ENCODE results near the gene PTPRD.

Gene PTPRD

GRCh38 chr9:9552665-9553064 lies 1060.1 kb downstream of the PTPRD start:
- H3K36me3 ChIP-seq (ENCODE audit: control insufficient read depth in 1 of 2, insufficient read depth in 2 of 2, low read length in 2 of 2): no peaks in the 10 kb centered on the region
- no peak overlapping the region for H3K27ac ChIP-seq (ENCODE audit: low read depth, low read length)
- no peaks in the 10 kb centered on the region for H3K27me3 ChIP-seq (ENCODE audit: control insufficient read depth in 1 of 2, insufficient read depth in 2 of 2, low read length in 2 of 2)
- no peaks in the 10 kb centered on the region for H3K4me1 ChIP-seq (ENCODE audit: control insufficient read depth in 1 of 2, insufficient read depth in 2 of 2, low read length in 2 of 2)
- H3K9me3 ChIP-seq (ENCODE audit: control insufficient read depth in 1 of 2, low read length in 2 of 2): no peaks in the 10 kb centered on the region
- H3K4me3 ChIP-seq (ENCODE audit: low read depth in 1 of 2, low read length in 2 of 2): no peak overlapping the region
- H3K9ac ChIP-seq (ENCODE audit: low read depth in 1 of 2, low read length in 2 of 2): no peak overlapping the region

- Histone ChIP-seq H3K9ac (ENCODE audit: low read depth in 1 of 2, low read length in 2 of 2) (no peak overlapping the region), H3K4me3 (ENCODE audit: low read depth in 1 of 2, low read length in 2 of 2) (no peak overlapping the region), H3K27me3 (ENCODE audit: control insufficient read depth in 1 of 2, insufficient read depth in 2 of 2, low read length in 2 of 2) (no peaks in the 10 kb centered on the region), H3K4me1 (ENCODE audit: control insufficient read depth in 1 of 2, insufficient read depth in 2 of 2, low read length in 2 of 2) (no peaks in the 10 kb centered on the region), H3K36me3 (ENCODE audit: control insufficient read depth in 1 of 2, insufficient read depth in 2 of 2, low read length in 2 of 2) (no peaks in the 10 kb centered on the region), H3K9me3 (ENCODE audit: control insufficient read depth in 1 of 2, low read length in 2 of 2) (no peaks in the 10 kb centered on the region), H3K27ac (ENCODE audit: low read depth, low read length) (no peak overlapping the region)
Measured at GRCh38 chr9:9538766-9539165, 1074.0 kb downstream of the PTPRD start.

GRCh38 chr9:9538356-9538755 lies 1074.4 kb downstream of the PTPRD start:
- Histone ChIP-seq H3K9me3 (ENCODE audit: control insufficient read depth in 1 of 2, low read length in 2 of 2) (no peaks in the 10 kb centered on the region), H3K4me1 (ENCODE audit: control insufficient read depth in 1 of 2, insufficient read depth in 2 of 2, low read length in 2 of 2) (no peaks in the 10 kb centered on the region), H3K27ac (ENCODE audit: low read depth, low read length) (no peak overlapping the region), H3K4me3 (ENCODE audit: low read depth in 1 of 2, low read length in 2 of 2) (no peak overlapping the region), H3K27me3 (ENCODE audit: control insufficient read depth in 1 of 2, insufficient read depth in 2 of 2, low read length in 2 of 2) (no peaks in the 10 kb centered on the region), H3K9ac (ENCODE audit: low read depth in 1 of 2, low read length in 2 of 2) (no peak overlapping the region), H3K36me3 (ENCODE audit: control insufficient read depth in 1 of 2, insufficient read depth in 2 of 2, low read length in 2 of 2) (no peaks in the 10 kb centered on the region)

- H3K4me1 ChIP-seq (ENCODE audit: control insufficient read depth in 1 of 2, insufficient read depth in 2 of 2, low read length in 2 of 2): no peaks in the 10 kb centered on the region
- no peak overlapping the region for H3K4me3 ChIP-seq (ENCODE audit: low read depth in 1 of 2, low read length in 2 of 2)
- H3K9ac ChIP-seq (ENCODE audit: low read depth in 1 of 2, low read length in 2 of 2): no peak overlapping the region
- no peaks in the 10 kb centered on the region for H3K36me3 ChIP-seq (ENCODE audit: control insufficient read depth in 1 of 2, insufficient read depth in 2 of 2, low read length in 2 of 2)
- H3K27ac ChIP-seq (ENCODE audit: low read depth, low read length): no peak overlapping the region
- no peaks in the 10 kb centered on the region for H3K27me3 ChIP-seq (ENCODE audit: control insufficient read depth in 1 of 2, insufficient read depth in 2 of 2, low read length in 2 of 2)
- H3K9me3 ChIP-seq (ENCODE audit: control insufficient read depth in 1 of 2, low read length in 2 of 2): no peaks in the 10 kb centered on the region
Measured at GRCh38 chr9:9536523-9536922, 1076.3 kb downstream of the PTPRD start.

- H3K9ac ChIP-seq (ENCODE audit: low read depth in 1 of 2, low read length in 2 of 2): no peak overlapping the region
- no peaks in the 10 kb centered on the region for H3K4me1 ChIP-seq (ENCODE audit: control insufficient read depth in 1 of 2, insufficient read depth in 2 of 2, low read length in 2 of 2)
- H3K9me3 ChIP-seq (ENCODE audit: control insufficient read depth in 1 of 2, low read length in 2 of 2): no peaks in the 10 kb centered on the region
- H3K36me3 ChIP-seq (ENCODE audit: control insufficient read depth in 1 of 2, insufficient read depth in 2 of 2, low read length in 2 of 2): no peaks in the 10 kb centered on the region
- H3K4me3 ChIP-seq (ENCODE audit: low read depth in 1 of 2, low read length in 2 of 2): no peak overlapping the region
- no peak overlapping the region for H3K27ac ChIP-seq (ENCODE audit: low read depth, low read length)
- H3K27me3 ChIP-seq (ENCODE audit: control insufficient read depth in 1 of 2, insufficient read depth in 2 of 2, low read length in 2 of 2): no peaks in the 10 kb centered on the region
Measured at GRCh38 chr9:9523476-9524139, 1089.2 kb downstream of the PTPRD start.

- Histone ChIP-seq H3K36me3 (ENCODE audit: control insufficient read depth in 1 of 2, insufficient read depth in 2 of 2, low read length in 2 of 2) (no peaks in the 10 kb centered on the region), H3K9me3 (ENCODE audit: control insufficient read depth in 1 of 2, low read length in 2 of 2) (no peaks in the 10 kb centered on the region), H3K27me3 (ENCODE audit: control insufficient read depth in 1 of 2, insufficient read depth in 2 of 2, low read length in 2 of 2) (no peaks in the 10 kb centered on the region), H3K27ac (ENCODE audit: low read depth, low read length) (no peak overlapping the region), H3K4me3 (ENCODE audit: low read depth in 1 of 2, low read length in 2 of 2) (no peak overlapping the region), H3K4me1 (ENCODE audit: control insufficient read depth in 1 of 2, insufficient read depth in 2 of 2, low read length in 2 of 2) (no peaks in the 10 kb centered on the region), H3K9ac (ENCODE audit: low read depth in 1 of 2, low read length in 2 of 2) (no peak overlapping the region)
Measured at GRCh38 chr9:9522406-9522805, 1090.4 kb downstream of the PTPRD start.

- Histone ChIP-seq H3K9me3 (ENCODE audit: control insufficient read depth in 1 of 2, low read length in 2 of 2) (no peaks in the 10 kb centered on the region), H3K27ac (ENCODE audit: low read depth, low read length) (no peak overlapping the region), H3K4me1 (ENCODE audit: control insufficient read depth in 1 of 2, insufficient read depth in 2 of 2, low read length in 2 of 2) (no peaks in the 10 kb centered on the region), H3K36me3 (ENCODE audit: control insufficient read depth in 1 of 2, insufficient read depth in 2 of 2, low read length in 2 of 2) (no peaks in the 10 kb centered on the region), H3K27me3 (ENCODE audit: control insufficient read depth in 1 of 2, insufficient read depth in 2 of 2, low read length in 2 of 2) (no peaks in the 10 kb centered on the region), H3K4me3 (ENCODE audit: low read depth in 1 of 2, low read length in 2 of 2) (no peak overlapping the region), H3K9ac (ENCODE audit: low read depth in 1 of 2, low read length in 2 of 2) (no peak overlapping the region)
Measured at GRCh38 chr9:9521033-9521779, 1091.6 kb downstream of the PTPRD start.

- Histone ChIP-seq H3K4me3 (ENCODE audit: low read depth in 1 of 2, low read length in 2 of 2) (no peak overlapping the region), H3K36me3 (ENCODE audit: control insufficient read depth in 1 of 2, insufficient read depth in 2 of 2, low read length in 2 of 2) (no peaks in the 10 kb centered on the region), H3K9ac (ENCODE audit: low read depth in 1 of 2, low read length in 2 of 2) (no peak overlapping the region), H3K4me1 (ENCODE audit: control insufficient read depth in 1 of 2, insufficient read depth in 2 of 2, low read length in 2 of 2) (no peaks in the 10 kb centered on the region), H3K9me3 (ENCODE audit: control insufficient read depth in 1 of 2, low read length in 2 of 2) (no peaks in the 10 kb centered on the region), H3K27me3 (ENCODE audit: control insufficient read depth in 1 of 2, insufficient read depth in 2 of 2, low read length in 2 of 2) (no peaks in the 10 kb centered on the region), H3K27ac (ENCODE audit: low read depth, low read length) (no peak overlapping the region)
Measured at GRCh38 chr9:9504869-9505268, 1107.9 kb downstream of the PTPRD start.

- no peaks in the 10 kb centered on the region for H3K4me1 ChIP-seq (ENCODE audit: control insufficient read depth in 1 of 2, insufficient read depth in 2 of 2, low read length in 2 of 2)
- H3K9me3 ChIP-seq (ENCODE audit: control insufficient read depth in 1 of 2, low read length in 2 of 2): peaks cover 0 to 3% of the 10 kb centered on the region in 2 donors
- no peak overlapping the region for H3K27ac ChIP-seq (ENCODE audit: low read depth, low read length)
- H3K27me3 ChIP-seq (ENCODE audit: control insufficient read depth in 1 of 2, insufficient read depth in 2 of 2, low read length in 2 of 2): no peaks in the 10 kb centered on the region
- no peaks in the 10 kb centered on the region for H3K36me3 ChIP-seq (ENCODE audit: control insufficient read depth in 1 of 2, insufficient read depth in 2 of 2, low read length in 2 of 2)
- no peak overlapping the region for H3K9ac ChIP-seq (ENCODE audit: low read depth in 1 of 2, low read length in 2 of 2)
- H3K4me3 ChIP-seq (ENCODE audit: low read depth in 1 of 2, low read length in 2 of 2): no peak overlapping the region
Measured at GRCh38 chr9:9499546-9499945, 1113.3 kb downstream of the PTPRD start.

GRCh38 chr9:9498846-9499245 lies 1114.0 kb downstream of the PTPRD start:
- no peak overlapping the region for H3K9ac ChIP-seq (ENCODE audit: low read depth in 1 of 2, low read length in 2 of 2)
- H3K27ac ChIP-seq (ENCODE audit: low read depth, low read length): no peak overlapping the region
- H3K36me3 ChIP-seq (ENCODE audit: control insufficient read depth in 1 of 2, insufficient read depth in 2 of 2, low read length in 2 of 2): no peaks in the 10 kb centered on the region

More at GRCh38 chr9:9498846-9499245, 1114.0 kb downstream of the PTPRD start:
- Histone ChIP-seq H3K9me3 (ENCODE audit: control insufficient read depth in 1 of 2, low read length in 2 of 2) (peaks cover 0 to 5% of the 10 kb centered on the region in 2 donors), H3K4me1 (ENCODE audit: control insufficient read depth in 1 of 2, insufficient read depth in 2 of 2, low read length in 2 of 2) (no peaks in the 10 kb centered on the region), H3K27me3 (ENCODE audit: control insufficient read depth in 1 of 2, insufficient read depth in 2 of 2, low read length in 2 of 2) (no peaks in the 10 kb centered on the region), H3K4me3 (ENCODE audit: low read depth in 1 of 2, low read length in 2 of 2) (no peak overlapping the region)
